HepG2 (cell line): ENCODE measurements around the gene KLF7. TPM values are rescaled to one million over a fixed set of nuclear protein-coding genes. Genes with fewer than 3 reads are reported as not detected.
A peak's percentile ranks its signal among the peaks of the same experiment; 100 is the strongest.

Experiments used
- FOXK1 ChIP-seq: sonication (generic); formaldehyde crosslinking; IDR thresholded peaks from 2 replicates; pipeline ENCODE4 v1.4.0; 2020; ENCODE audit warnings: low read depth, missing genetic modification reagents, borderline replicate concordance
- HNF4G ChIP-seq, 2 experiments: sonication (generic) in 1 of 2; formaldehyde crosslinking in 1 of 2; IDR thresholded peaks; 2 replicates each; pipeline versions ENCODE4 v1.4.0 to v1.6.1; 2011 to 2020; ENCODE audit warnings: borderline replicate concordance in 2 of 2, low read depth in 2 of 2, mild to moderate bottlenecking in 2 of 2, low read length in 1 of 2, missing genetic modification reagents in 1 of 2, moderate library complexity in 1 of 2
- HOXA9 ChIP-seq: sonication (generic); formaldehyde crosslinking; IDR thresholded peaks from 2 replicates; pipeline ENCODE4 v1.8.1; 2022; ENCODE audit warnings: missing genetic modification reagents, mild to moderate bottlenecking, moderate library complexity, borderline replicate concordance
- KMT2A ChIP-seq: sonication (generic); formaldehyde crosslinking; IDR thresholded peaks from 2 replicates; pipeline ENCODE4 v1.4.0; 2020; ENCODE audit warnings: missing genetic modification reagents
- MAF1 ChIP-seq: sonication (generic); formaldehyde crosslinking; IDR thresholded peaks from 2 replicates; pipeline ENCODE4 v1.5.0; 2020; ENCODE audit warnings: missing genetic modification reagents, borderline replicate concordance
- NFKB2 ChIP-seq: sonication (generic); formaldehyde crosslinking; IDR thresholded peaks from 2 replicates; pipeline ENCODE4 v1.4.0; 2020; ENCODE audit warnings: missing genetic modification reagents, borderline replicate concordance
- RARG ChIP-seq: sonication (generic); formaldehyde crosslinking; IDR thresholded peaks from 2 replicates; pipeline ENCODE4 v1.4.0; 2020; ENCODE audit warnings: low read depth, mild to moderate bottlenecking, missing genetic modification reagents
- RELA ChIP-seq: sonication (generic); formaldehyde crosslinking; IDR thresholded peaks from 2 replicates; pipeline ENCODE4 v1.4.0; 2020; ENCODE audit warnings: missing genetic modification reagents
- SALL1 ChIP-seq: sonication (generic); formaldehyde crosslinking; IDR thresholded peaks from 2 replicates; pipeline ENCODE4 v1.8.0; 2022; ENCODE audit warnings: mild to moderate bottlenecking, missing genetic modification reagents
- ZNF10 ChIP-seq: sonication (generic); formaldehyde crosslinking; IDR thresholded peaks from 2 replicates; pipeline ENCODE4 v1.4.0; 2020; ENCODE audit warnings: mild to moderate bottlenecking, low read depth, missing genetic modification reagents, borderline replicate concordance
- polyA plus RNA-seq, 8 experiments: library from polyadenylated mRNA; depleted of rRNA in 3 of 8; stranded (reverse) in 7 of 8; unstranded in 1 of 8; fragments of >200 nt; fragmentation: Illumina TruSeq in 4 of 8; extraction: Trizol in 4 of 8; gene quantifications; 2 replicates each; pipeline versions ENCODE4 v1.2.1 to v1.2.3, GENCODE V29; 2011 to 2016; ENCODE audit warnings: low read depth in 4 of 8, missing spikeins in 1 of 8, mixed read lengths in 1 of 8; ENCODE audit not compliant: insufficient read depth in 1 of 8
- total RNA-seq, 5 experiments: library from RNA; depleted of rRNA; stranded (reverse); fragments of >200 nt; fragmentation: Illumina TruSeq; extraction: Trizol; gene quantifications; 2 replicates each; pipeline ENCODE4 v1.2.3, GENCODE V29; 2016; ENCODE audit warnings: low read depth in 1 of 5
- TF ChIP-seq, protein P1 (sequence below): sonication (generic); formaldehyde crosslinking; IDR thresholded peaks from 2 replicates; pipeline ENCODE4 v1.4.0; 2020; ENCODE audit warnings: missing genetic modification reagents
- TF ChIP-seq, protein P2 (sequence below): sonication (generic); formaldehyde crosslinking; conservative IDR thresholded peaks from 2 replicates; pipeline ENCODE4 v1.8.1; 2023; ENCODE audit warnings: missing genetic modification reagents
- TF ChIP-seq, protein P3 (sequence below): sonication (generic); formaldehyde crosslinking; IDR thresholded peaks from 2 replicates; pipeline ENCODE4 v1.5.0; 2020; ENCODE audit warnings: missing genetic modification reagents

Gene KLF7
- total and polyA plus RNA-seq, 2 of the 13 experiments (the other 11 are each of a cell fraction or from before 2014, with no cell fraction given), result 2.6 to 5.4 TPM

DNA sequence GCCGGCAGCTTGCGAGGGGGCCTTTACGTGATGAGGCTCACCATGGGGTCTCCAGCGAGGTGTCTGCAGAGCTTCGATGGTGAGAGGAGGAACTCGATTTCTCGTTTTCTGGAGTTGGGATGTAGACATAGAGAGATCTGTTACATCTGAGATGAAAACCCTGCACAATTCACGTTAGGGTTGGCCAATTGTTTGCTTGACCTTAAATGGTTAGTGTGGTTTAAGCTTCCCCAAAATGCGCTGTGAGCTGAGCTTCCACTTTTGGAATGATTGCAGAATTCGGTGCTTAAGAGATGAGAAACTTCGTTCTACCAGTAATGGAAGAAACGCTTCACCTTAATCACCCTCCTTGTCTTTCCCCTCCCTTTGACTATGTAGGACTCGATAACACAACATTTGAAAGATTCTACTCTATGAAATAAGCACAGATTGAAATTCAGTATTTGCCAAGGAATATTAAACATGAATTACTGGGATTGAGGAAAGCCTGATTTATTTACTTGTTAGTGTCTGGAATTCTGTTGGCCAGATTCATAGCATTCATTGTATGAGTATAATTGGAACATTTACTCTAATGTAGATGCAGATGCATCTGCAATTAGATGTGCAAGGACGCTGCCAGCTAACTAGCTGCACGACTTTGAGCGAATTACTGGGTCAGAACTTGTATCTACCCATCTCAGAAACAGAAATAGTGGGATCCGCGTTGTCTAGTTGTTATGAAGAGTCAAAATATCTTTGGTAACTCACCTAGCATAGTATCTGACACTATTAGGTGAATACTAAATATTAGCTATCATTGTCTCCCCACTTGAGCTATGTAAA is 1.6 kb upstream of the KLF7 start (continued):
- TF ChIP-seq, protein P1, sequence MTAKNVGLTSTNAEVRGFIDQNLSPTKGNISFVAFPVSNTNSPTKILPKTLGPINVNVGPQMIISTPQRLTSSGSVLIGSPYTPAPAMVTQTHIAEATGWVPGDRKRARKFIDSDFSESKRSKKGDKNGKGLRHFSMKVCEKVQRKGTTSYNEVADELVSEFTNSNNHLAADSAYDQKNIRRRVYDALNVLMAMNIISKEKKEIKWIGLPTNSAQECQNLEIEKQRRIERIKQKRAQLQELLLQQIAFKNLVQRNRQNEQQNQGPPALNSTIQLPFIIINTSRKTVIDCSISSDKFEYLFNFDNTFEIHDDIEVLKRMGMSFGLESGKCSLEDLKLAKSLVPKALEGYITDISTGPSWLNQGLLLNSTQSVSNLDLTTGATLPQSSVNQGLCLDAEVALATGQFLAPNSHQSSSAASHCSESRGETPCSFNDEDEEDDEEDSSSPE (CRISPR knock-in tag), result no peak
- TF ChIP-seq MAF1 (CRISPR knock-in tag), result no peak
- TF ChIP-seq HNF4G (IDR thresholded peaks at IDR 0.05; ENCODE audit: borderline replicate concordance, low read depth, low read length), result no peak
- no peak for TF ChIP-seq HNF4G (CRISPR knock-in tag; IDR thresholded peaks at IDR 0.05; ENCODE audit: borderline replicate concordance, low read depth)
- TF ChIP-seq HOXA9 (CRISPR knock-in tag), result no peak
- TF ChIP-seq ZNF10 (CRISPR knock-in tag), result no peak
- TF ChIP-seq NFKB2 (CRISPR knock-in tag), result no peak
- no peak for TF ChIP-seq RELA (CRISPR knock-in tag)
- TF ChIP-seq SALL1 (CRISPR knock-in tag), result no peak
- TF ChIP-seq RARG (CRISPR knock-in tag), result no peak
- TF ChIP-seq, protein P2, sequence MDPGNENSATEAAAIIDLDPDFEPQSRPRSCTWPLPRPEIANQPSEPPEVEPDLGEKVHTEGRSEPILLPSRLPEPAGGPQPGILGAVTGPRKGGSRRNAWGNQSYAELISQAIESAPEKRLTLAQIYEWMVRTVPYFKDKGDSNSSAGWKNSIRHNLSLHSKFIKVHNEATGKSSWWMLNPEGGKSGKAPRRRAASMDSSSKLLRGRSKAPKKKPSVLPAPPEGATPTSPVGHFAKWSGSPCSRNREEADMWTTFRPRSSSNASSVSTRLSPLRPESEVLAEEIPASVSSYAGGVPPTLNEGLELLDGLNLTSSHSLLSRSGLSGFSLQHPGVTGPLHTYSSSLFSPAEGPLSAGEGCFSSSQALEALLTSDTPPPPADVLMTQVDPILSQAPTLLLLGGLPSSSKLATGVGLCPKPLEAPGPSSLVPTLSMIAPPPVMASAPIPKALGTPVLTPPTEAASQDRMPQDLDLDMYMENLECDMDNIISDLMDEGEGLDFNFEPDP (CRISPR knock-in tag), result no peak
- TF ChIP-seq, protein P3, sequence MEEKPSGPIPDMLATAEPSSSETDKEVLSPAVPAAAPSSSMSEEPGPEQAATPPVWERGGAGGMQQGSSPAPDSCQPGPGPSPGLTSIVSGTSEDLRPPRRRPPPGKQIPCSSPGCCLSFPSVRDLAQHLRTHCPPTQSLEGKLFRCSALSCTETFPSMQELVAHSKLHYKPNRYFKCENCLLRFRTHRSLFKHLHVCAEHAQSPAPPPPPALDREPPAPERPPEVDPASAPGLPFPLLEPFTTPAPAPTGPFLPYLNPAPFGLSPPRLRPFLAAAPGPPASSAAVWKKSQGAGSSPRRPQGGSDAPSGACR (CRISPR knock-in tag), result no peak
- TF ChIP-seq KMT2A (CRISPR knock-in tag), result 0 out of 2 replicates have a peak, but pooled peaks have one; percentile 4
- no peak for TF ChIP-seq FOXK1 (CRISPR knock-in tag)
